ENCODE measurements around the gene ZNF48. TPM values are rescaled to one million over a fixed set of nuclear protein-coding genes. Genes with fewer than 3 reads are reported as not detected.

ZNF48 gene
- polyA plus RNA-seq, 1 experiment: 4.6 TPM

GRCh38 chr16:30372725-30373124 is 22.5 kb upstream of the ZNF48 start:
- Histone ChIP-seq H3K36me3 (ENCODE audit: control insufficient read depth, insufficient read depth, low read length) (no peaks in the 10 kb centered on the region), H3K27me3 (ENCODE audit: control insufficient read depth, insufficient read depth, low read length) (no peaks in the 10 kb centered on the region), H3K4me3 (ENCODE audit: low read depth, low read length) (no peak overlapping the region)
- ChIA-PET CTCF (no interaction called here), POLR2A (no interaction called here)
- no peak for TF ChIP-seq CTCF (IDR thresholded peaks at IDR 0.05; ENCODE audit: insufficient read depth, low read depth, low read length)
- DNase-seq (ENCODE audit: low read depth): no peak

GRCh38 chr16:30374538-30374937 is 20.7 kb upstream of the ZNF48 start, which contains the start of gene MYL11:
Gene MYL11, plus strand, starts transcription at chr16:30374802. Its CDS starts 56 bp downstream, at chr16:30374858.
- Histone ChIP-seq H3K36me3 (ENCODE audit: control insufficient read depth, insufficient read depth, low read length) (no peaks in the 10 kb centered on the region), H3K4me3 (ENCODE audit: low read depth, low read length) (no peak within 1 kb of the TSS), H3K27me3 (ENCODE audit: control insufficient read depth, insufficient read depth, low read length) (no peaks in the 10 kb centered on the region)
- DNase-seq (ENCODE audit: low read depth): no peak
- CTCF ChIA-PET: no interaction called here
- POLR2A ChIA-PET: no interaction called here
- TF ChIP-seq CTCF (IDR thresholded peaks at IDR 0.05; ENCODE audit: insufficient read depth, low read depth, low read length): no peak

- no peak for DNase-seq (ENCODE audit: low read depth)
- no peak for TF ChIP-seq CTCF (IDR thresholded peaks at IDR 0.05; ENCODE audit: insufficient read depth, low read depth, low read length)
- POLR2A ChIA-PET: no interaction called here
- H3K4me3 ChIP-seq (ENCODE audit: low read depth, low read length): no peak overlapping the region
- H3K36me3 ChIP-seq (ENCODE audit: control insufficient read depth, insufficient read depth, low read length): no peaks in the 10 kb centered on the region; the same call in 1 of the 2 replicates
- no peaks in the 10 kb centered on the region for H3K27me3 ChIP-seq (ENCODE audit: control insufficient read depth, insufficient read depth, low read length)
- CTCF ChIA-PET: no interaction called here
Observed at GRCh38 chr16:30375864-30376263, 19.4 kb upstream of the ZNF48 start.

- no peak for TF ChIP-seq CTCF (IDR thresholded peaks at IDR 0.05; ENCODE audit: insufficient read depth, low read depth, low read length)
- ChIA-PET POLR2A (no interaction called here), CTCF (no interaction called here)
- Histone ChIP-seq H3K27me3 (ENCODE audit: control insufficient read depth, insufficient read depth, low read length) (no peaks in the 10 kb centered on the region), H3K36me3 (ENCODE audit: control insufficient read depth, insufficient read depth, low read length) (no peaks in the 10 kb centered on the region; the same call in 1 of the 2 replicates), H3K4me3 (ENCODE audit: low read depth, low read length) (no peak overlapping the region)
- no peak for DNase-seq (ENCODE audit: low read depth)
Observed at GRCh38 chr16:30376461-30376902, 18.7 kb upstream of the ZNF48 start.

GRCh38 chr16:30377050-30377811 is 18.0 kb upstream of the ZNF48 start:
- CTCF ChIA-PET: interaction anchor here (1.2 kb wide), 1 partner anchor 19 kb away, joined by 3 read pairs; no protein-coding TSS in a partner anchor
- Histone ChIP-seq H3K27me3 (ENCODE audit: control insufficient read depth, insufficient read depth, low read length) (no peaks in the 10 kb centered on the region), H3K4me3 (ENCODE audit: low read depth, low read length) (peak overlapping the region; percentile 63), H3K36me3 (ENCODE audit: control insufficient read depth, insufficient read depth, low read length) (no peaks in the 10 kb centered on the region; the same call in 1 of the 2 replicates)
- DNase-seq (ENCODE audit: low read depth): no peak
- no peak for TF ChIP-seq CTCF (IDR thresholded peaks at IDR 0.05; ENCODE audit: insufficient read depth, low read depth, low read length)
- POLR2A ChIA-PET: no interaction called here
